ENCODE results near the gene MUC4. TPM values are rescaled to one million over a fixed set of nuclear protein-coding genes. Genes with fewer than 3 reads are reported as not detected.
"Not testable (repeated sequence)": the region's sequence is repeated elsewhere in the genome, so short reads cannot be mapped to it uniquely, and the experiment has no call there.

Gene MUC4
- total and polyA plus RNA-seq, 3 donors from 2014 or later, result 1.8 to 4.7 (median 4.0) TPM

DNA sequence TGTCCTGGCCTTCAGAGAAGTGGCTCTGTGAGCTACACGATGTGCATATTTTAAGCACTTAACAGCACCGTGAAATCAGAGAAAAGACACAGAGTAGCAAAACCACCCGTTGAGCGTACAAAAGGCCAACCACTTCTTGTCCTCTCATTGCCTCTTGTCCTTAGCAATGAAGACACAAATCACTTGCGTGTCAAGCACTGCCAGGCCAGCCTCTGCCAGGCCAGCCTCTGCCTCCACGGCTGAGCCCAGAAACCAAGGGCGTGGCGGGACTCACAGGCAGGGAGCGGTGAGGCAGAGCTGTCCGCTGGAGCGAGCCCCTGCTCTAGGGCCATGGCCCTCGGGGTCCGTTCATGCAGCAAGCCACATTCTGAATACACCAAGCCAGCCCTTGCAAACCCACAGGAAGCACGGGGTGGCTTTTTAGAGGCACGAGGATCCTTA lies 4.0 kb downstream of the MUC4 start:
- Histone ChIP-seq H3K4me1 (peaks cover 26% of the 10 kb centered on the region), H3K27me3 (no peaks in the 10 kb centered on the region), H3K9me3 (no peaks in the 10 kb centered on the region), H3K27ac (peak overlapping the region in 1 of 2 donors; percentile 27), H3K36me3 (ENCODE audit: low read depth, missing control alignments) (no peaks in the 10 kb centered on the region), H3K4me3 (no peak overlapping the region)
- WGBS, 2 donors, result 81 to 87% methylated on average over 11 to 15 of the region's 15 CpGs
- intact Hi-C loops (cut with DNase I; ENCODE audit: low total_unique reads), result no loop called here
- DNase-seq, result peak; percentile 79
- TF ChIP-seq, protein P1, sequence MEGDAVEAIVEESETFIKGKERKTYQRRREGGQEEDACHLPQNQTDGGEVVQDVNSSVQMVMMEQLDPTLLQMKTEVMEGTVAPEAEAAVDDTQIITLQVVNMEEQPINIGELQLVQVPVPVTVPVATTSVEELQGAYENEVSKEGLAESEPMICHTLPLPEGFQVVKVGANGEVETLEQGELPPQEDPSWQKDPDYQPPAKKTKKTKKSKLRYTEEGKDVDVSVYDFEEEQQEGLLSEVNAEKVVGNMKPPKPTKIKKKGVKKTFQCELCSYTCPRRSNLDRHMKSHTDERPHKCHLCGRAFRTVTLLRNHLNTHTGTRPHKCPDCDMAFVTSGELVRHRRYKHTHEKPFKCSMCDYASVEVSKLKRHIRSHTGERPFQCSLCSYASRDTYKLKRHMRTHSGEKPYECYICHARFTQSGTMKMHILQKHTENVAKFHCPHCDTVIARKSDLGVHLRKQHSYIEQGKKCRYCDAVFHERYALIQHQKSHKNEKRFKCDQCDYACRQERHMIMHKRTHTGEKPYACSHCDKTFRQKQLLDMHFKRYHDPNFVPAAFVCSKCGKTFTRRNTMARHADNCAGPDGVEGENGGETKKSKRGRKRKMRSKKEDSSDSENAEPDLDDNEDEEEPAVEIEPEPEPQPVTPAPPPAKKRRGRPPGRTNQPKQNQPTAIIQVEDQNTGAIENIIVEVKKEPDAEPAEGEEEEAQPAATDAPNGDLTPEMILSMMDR (IDR thresholded peaks at IDR 0.05), result no peak
- TF ChIP-seq POLR2A (IDR thresholded peaks at IDR 0.05), result no peak

DNA sequence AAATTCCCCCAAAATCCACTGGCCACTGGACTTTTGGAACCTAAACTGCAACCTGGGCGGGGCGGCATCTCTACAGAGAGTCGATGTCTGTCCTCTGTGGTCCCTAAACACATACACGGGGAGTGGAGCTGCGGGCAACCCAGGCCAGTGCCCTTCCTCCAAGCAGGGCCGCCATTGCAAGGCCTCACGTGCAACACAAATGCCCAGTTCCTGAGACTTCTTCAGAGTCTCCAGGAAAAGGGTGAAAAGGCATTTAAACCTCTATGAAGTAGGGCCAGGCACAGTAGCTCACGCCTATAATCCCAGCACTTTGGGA lies 4.9 kb downstream of the MUC4 start:
- intact Hi-C loops (cut with DNase I; ENCODE audit: low total_unique reads), result no loop called here
- no peak for DNase-seq
- H3K27me3 ChIP-seq, result no peaks in the 10 kb centered on the region
- peaks cover 34% of the 10 kb centered on the region for H3K4me1 ChIP-seq
- 94 to 96% methylated on average over 8 of the region's 8 CpGs for WGBS, 2 donors
- no peak overlapping the region for H3K4me3 ChIP-seq
- H3K36me3 ChIP-seq (ENCODE audit: low read depth, missing control alignments), result no peaks in the 10 kb centered on the region
- no peak overlapping the region for H3K27ac ChIP-seq
- no peak for TF ChIP-seq POLR2A (IDR thresholded peaks at IDR 0.05)
- TF ChIP-seq, protein P1 (IDR thresholded peaks at IDR 0.05), result no peak
- no peaks in the 10 kb centered on the region for H3K9me3 ChIP-seq

DNA sequence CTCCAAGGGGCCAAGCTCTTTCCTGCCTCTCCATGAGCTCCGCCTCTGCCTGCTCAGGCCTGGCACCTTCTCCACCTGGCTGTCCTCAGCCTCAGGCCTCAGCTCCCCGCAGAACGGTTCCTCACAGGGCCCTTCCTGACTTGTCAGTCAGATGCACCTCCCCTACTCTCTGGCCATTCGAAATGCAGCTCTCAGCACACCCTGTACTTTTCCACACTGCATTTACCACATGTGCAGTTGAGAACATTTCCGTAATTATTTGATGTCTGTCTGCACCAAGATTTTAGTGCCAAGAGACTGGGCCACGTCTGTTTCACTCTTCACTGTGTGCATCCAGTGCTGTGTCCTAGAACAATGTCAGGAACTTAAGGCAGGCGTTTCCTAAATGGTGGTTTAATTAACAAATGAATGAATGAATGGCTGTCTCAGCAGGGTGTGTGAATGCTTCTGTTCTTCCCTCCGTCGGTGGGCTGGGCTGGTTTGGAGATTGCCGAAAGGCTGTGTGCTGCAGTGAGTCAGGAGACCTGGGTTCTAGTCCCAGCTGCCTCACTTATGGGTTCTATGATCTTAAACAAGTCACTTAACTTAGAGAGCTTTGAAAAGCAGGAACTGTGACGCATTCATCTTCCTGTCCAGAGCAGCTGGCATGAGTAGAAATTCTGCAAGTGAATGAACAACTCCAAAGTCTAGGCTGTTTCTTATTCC lies 5.4 kb downstream of the MUC4 start:
- no peaks in the 10 kb centered on the region for H3K36me3 ChIP-seq (ENCODE audit: low read depth, missing control alignments)
- 57 to 59% methylated on average over 11 of the region's 11 CpGs for WGBS, 2 donors
- H3K4me1 ChIP-seq, result peaks cover 39% of the 10 kb centered on the region
- no peaks in the 10 kb centered on the region for H3K27me3 ChIP-seq
- intact Hi-C loops (cut with DNase I; ENCODE audit: low total_unique reads), result no loop called here
- no peak for TF ChIP-seq POLR2A (IDR thresholded peaks at IDR 0.05)
- TF ChIP-seq, protein P1 (IDR thresholded peaks at IDR 0.05), result no peak
- H3K4me3 ChIP-seq, result no peak overlapping the region
- H3K9me3 ChIP-seq, result no peaks in the 10 kb centered on the region
- no peak for DNase-seq
- H3K27ac ChIP-seq, result no peak overlapping the region

DNA sequence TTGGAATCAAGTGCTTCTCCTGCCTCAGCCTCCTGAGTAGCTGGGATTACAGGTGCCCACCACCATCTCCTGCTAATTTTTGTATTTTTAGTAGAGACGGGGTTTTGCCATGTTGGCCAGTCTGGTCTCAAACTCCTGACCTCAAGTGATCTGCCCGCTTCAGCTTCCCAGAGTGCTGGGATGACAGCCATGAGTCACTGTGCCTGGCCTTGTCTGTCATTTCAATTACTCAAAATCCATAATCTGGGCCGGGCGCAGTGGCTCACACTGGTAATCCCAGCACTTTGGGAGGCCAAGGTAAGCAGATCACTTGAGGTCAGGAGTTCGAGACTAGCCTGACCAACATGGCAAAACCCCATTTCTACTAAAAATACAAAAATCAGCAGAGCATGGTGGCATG lies 6.1 kb downstream of the MUC4 start:
- H3K36me3 ChIP-seq (ENCODE audit: low read depth, missing control alignments); DNase-seq; H3K27me3 ChIP-seq; intact Hi-C loops (cut with DNase I; ENCODE audit: low total_unique reads); H3K9me3 ChIP-seq; H3K4me3 ChIP-seq: not testable (repeated sequence)
- WGBS, 2 donors, result 97 to 98% methylated on average over 5 of the region's 5 CpGs
- H3K4me1 ChIP-seq, result peaks cover 40% of the 10 kb centered on the region
- H3K27ac ChIP-seq, result peak overlapping the region; percentile 86 to 88

DNA sequence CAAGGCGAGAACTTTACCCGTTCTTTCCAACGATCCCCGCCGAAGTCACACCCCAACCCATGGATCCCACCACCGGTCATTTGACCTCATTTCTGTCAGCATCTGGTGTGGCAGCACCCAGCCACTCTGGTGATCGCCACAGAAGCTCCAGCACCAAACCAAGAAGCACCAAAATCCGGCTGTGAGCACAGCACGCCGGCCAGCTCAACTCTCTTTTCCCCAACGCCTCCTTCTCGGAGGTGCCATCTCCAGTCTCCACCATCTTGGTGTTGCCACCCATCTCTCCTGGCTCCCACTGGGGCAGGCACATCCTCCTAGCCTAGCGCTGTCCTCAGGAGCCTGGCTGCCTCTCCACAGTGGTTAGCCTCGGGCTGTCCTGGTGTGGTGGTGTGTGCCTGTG lies 6.5 kb downstream of the MUC4 start:
- Histone ChIP-seq H3K27me3 (no peaks in the 10 kb centered on the region), H3K4me1 (peaks cover 40% of the 10 kb centered on the region), H3K36me3 (ENCODE audit: low read depth, missing control alignments) (no peaks in the 10 kb centered on the region), H3K9me3 (no peaks in the 10 kb centered on the region), H3K27ac (peak overlapping the region; percentile 86 to 88), H3K4me3 (no peak overlapping the region)
- WGBS, 2 donors, result 95% methylated on average over 14 of the region's 14 CpGs
- intact Hi-C loops (cut with DNase I; ENCODE audit: low total_unique reads), result no loop called here
- no peak for TF ChIP-seq POLR2A (IDR thresholded peaks at IDR 0.05)
- TF ChIP-seq, protein P1 (IDR thresholded peaks at IDR 0.05), result no peak
- no peak for DNase-seq

All from testis (tissue), 3 donors.